ENCODE data around the gene MMP11.

MMP11 gene

GRCh38 chr22:23760056-23760455, 12.6 kb upstream of the MMP11 start:
- no peak for DNase-seq

- no peak for DNase-seq
Observed at GRCh38 chr22:23762842-23763578, 9.6 kb upstream of the MMP11 start, which contains the start of gene C22orf15. C22orf15 (plus strand) TSS chr22:23762990; CDS start chr22:23763307, 317 bp downstream.

GRCh38 chr22:23763579-23763945, 9.1 kb upstream of the MMP11 start:
- DNase-seq: no peak

GRCh38 chr22:23763954-23764353, 8.7 kb upstream of the MMP11 start:
- no peak for DNase-seq

- DNase-seq: no peak
Observed at GRCh38 chr22:23764899-23765881, 7.5 kb upstream of the MMP11 start.

- no peak for DNase-seq
Observed at GRCh38 chr22:23767303-23767672, 5.4 kb upstream of the MMP11 start.

GRCh38 chr22:23767673-23768548, 4.7 kb upstream of the MMP11 start, which contains the start of gene CHCHD10:
CHCHD10 (minus strand) TSS chr22:23767972; CDS start chr22:23767874, 98 bp downstream.
- peak; percentile 89 for DNase-seq

- peak; percentile 70 for DNase-seq
Observed at GRCh38 chr22:23769321-23769965, 3.2 kb upstream of the MMP11 start.

GRCh38 chr22:23772315-23772648, 367 bp upstream of the MMP11 start:
- no peak for DNase-seq

- DNase-seq: no peak
Observed at GRCh38 chr22:23773483-23774113, 949 bp downstream of the MMP11 start.

- no peak for DNase-seq
Observed at GRCh38 chr22:23774114-23774921, 1.7 kb downstream of the MMP11 start.

- DNase-seq: no peak
Observed at GRCh38 chr22:23774922-23775436, 2.3 kb downstream of the MMP11 start.

GRCh38 chr22:23775779-23776375, 3.2 kb downstream of the MMP11 start:
- no peak for DNase-seq

- peak; percentile 65 for DNase-seq
Observed at GRCh38 chr22:23777776-23778576, 5.3 kb downstream of the MMP11 start.

- no peak for DNase-seq
Observed at GRCh38 chr22:23778577-23778900, 5.9 kb downstream of the MMP11 start.

GRCh38 chr22:23779083-23779482, 6.4 kb downstream of the MMP11 start:
- no peak for DNase-seq

- no peak for DNase-seq
Observed at GRCh38 chr22:23779731-23780130, 7.1 kb downstream of the MMP11 start.

GRCh38 chr22:23780146-23780748, 7.6 kb downstream of the MMP11 start:
- DNase-seq: no peak

GRCh38 chr22:23781065-23781464, 8.4 kb downstream of the MMP11 start:
- DNase-seq: no peak
